ENCODE data around the gene PCSK1. TPM values are rescaled to one million over a fixed set of nuclear protein-coding genes. Genes with fewer than 3 reads are reported as not detected.

The PCSK1 gene
- 0.09 and 0.11 TPM in 2 replicates for total RNA-seq

DNA sequence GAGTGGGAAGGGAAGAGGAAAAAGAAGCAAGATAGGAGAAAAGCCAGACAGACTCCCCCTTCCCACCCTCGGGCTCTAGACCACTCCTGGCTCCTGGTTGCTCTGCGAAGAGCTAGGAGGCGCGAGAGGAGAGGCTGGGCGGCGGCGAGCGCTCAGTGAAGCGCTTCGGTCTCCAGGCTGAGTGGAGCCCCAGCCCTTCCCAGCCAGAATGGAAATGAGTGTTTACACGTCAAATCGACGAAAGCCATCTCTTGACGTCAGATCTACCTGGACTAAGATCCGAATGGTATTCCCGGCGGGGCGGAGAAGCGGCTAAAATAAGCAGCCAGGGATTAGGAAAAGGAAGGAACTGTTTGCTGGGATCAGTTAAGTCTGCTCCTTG lies at the start of gene PCSK1:
TSS of gene PCSK1 (minus strand) at position 183 of the 382 bp plus-strand sequence. CDS start 206 bp downstream, outside the sequence.

Other genes starting within 250 kb of the PCSK1 start
- 95.6 and 188 TPM in 2 replicates for gene CAST, start 229.1 kb upstream of the PCSK1 start, total RNA-seq

All from dermis lymphatic vessel endothelial cell (primary cell).